ENCODE data around the gene PRR35.

Gene PRR35

DNA sequence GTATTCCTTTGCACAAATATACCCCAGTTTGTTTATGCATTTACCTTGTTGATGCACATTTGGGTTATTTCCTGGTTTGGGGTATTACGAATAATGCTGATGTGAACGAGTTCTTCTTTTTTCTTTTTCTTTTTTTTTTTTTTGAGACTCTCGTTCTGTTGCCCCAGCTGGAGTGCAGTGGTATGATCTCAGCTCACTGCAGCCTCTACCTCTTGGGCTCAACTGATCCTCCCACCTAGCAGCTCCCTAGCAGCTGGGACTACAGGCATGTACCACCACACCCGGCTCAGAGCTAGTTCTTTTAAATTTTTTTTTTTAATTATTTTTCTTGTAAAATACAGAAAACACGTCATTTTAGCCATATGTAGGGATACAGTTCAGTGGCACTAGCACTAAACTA lies 43.7 kb downstream of the PRR35 start:
- Histone ChIP-seq H3K4me3 (ENCODE audit: severe bottlenecking) (no peak overlapping the region), H3K27me3 (ENCODE audit: insufficient read depth, poor library complexity, severe bottlenecking) (no peaks in the 10 kb centered on the region), H3K36me3 (ENCODE audit: low read depth) (0 out of 2 replicates have a peak, but pooled peaks cover 3% of the 10 kb centered on the region), H3K27ac (ENCODE audit: poor library complexity, severe bottlenecking) (no peak overlapping the region), H3K4me1 (ENCODE audit: insufficient read depth, poor library complexity, severe bottlenecking) (no peaks in the 10 kb centered on the region), H3K9me3 (ENCODE audit: severe bottlenecking) (peaks cover 2% of the 10 kb centered on the region)
- no peak for TF ChIP-seq CTCF (IDR thresholded peaks at IDR 0.05; ENCODE audit: poor library complexity, severe bottlenecking)
- DNase-seq (ENCODE audit: low spot score) (no peak), ATAC-seq (ENCODE audit: low read depth) (no peak)

- Histone ChIP-seq H3K36me3 (ENCODE audit: low read depth) (no peaks in the 10 kb centered on the region), H3K9me3 (ENCODE audit: severe bottlenecking) (no peaks in the 10 kb centered on the region), H3K27ac (ENCODE audit: poor library complexity, severe bottlenecking) (no peak overlapping the region), H3K27me3 (ENCODE audit: insufficient read depth, poor library complexity, severe bottlenecking) (no peaks in the 10 kb centered on the region), H3K4me3 (ENCODE audit: severe bottlenecking) (no peak overlapping the region), H3K4me1 (ENCODE audit: insufficient read depth, poor library complexity, severe bottlenecking) (peaks cover 5% of the 10 kb centered on the region)
- DNase-seq (ENCODE audit: low spot score) (no peak), ATAC-seq (ENCODE audit: low read depth) (no peak)
- no peak for TF ChIP-seq CTCF (IDR thresholded peaks at IDR 0.05; ENCODE audit: poor library complexity, severe bottlenecking)
These were observed 46.6 kb downstream of the PRR35 start for GRCh38 chr16:606656-607307.

GRCh38 chr16:608019-608418 lies 47.8 kb downstream of the PRR35 start:
- ATAC-seq (ENCODE audit: low read depth) (no peak), DNase-seq (ENCODE audit: low spot score) (no peak)
- Histone ChIP-seq H3K27ac (ENCODE audit: poor library complexity, severe bottlenecking) (no peak overlapping the region), H3K4me3 (ENCODE audit: severe bottlenecking) (no peak overlapping the region), H3K36me3 (ENCODE audit: low read depth) (no peaks in the 10 kb centered on the region), H3K4me1 (ENCODE audit: insufficient read depth, poor library complexity, severe bottlenecking) (peaks cover 5% of the 10 kb centered on the region), H3K27me3 (ENCODE audit: insufficient read depth, poor library complexity, severe bottlenecking) (no peaks in the 10 kb centered on the region), H3K9me3 (ENCODE audit: severe bottlenecking) (no peaks in the 10 kb centered on the region)
- TF ChIP-seq CTCF (IDR thresholded peaks at IDR 0.05; ENCODE audit: poor library complexity, severe bottlenecking): no peak

DNA sequence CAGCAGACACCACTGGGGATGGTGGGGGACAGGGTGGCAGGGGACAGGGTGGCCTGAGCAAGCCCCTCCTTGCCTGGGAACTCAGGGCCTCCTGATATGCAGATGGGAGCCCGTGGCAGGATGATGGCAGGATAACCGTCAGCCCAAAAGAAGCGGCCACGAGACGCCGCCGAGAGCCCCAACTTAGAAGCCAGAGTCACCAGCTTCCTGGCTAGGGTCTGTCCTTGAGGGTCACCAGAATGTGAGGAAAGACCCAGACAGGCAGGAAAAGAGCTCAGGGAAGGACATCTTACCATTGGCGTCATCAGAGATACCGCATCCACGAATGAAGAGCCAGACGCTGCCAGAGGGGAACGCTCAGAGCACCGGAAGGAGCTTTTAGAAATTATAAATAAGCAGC lies 49.1 kb downstream of the PRR35 start:
- no peak overlapping the region for H3K27ac ChIP-seq (ENCODE audit: poor library complexity, severe bottlenecking)
- no peak overlapping the region for H3K4me3 ChIP-seq (ENCODE audit: severe bottlenecking)
- peaks cover 5% of the 10 kb centered on the region for H3K4me1 ChIP-seq (ENCODE audit: insufficient read depth, poor library complexity, severe bottlenecking)
- no peaks in the 10 kb centered on the region for H3K27me3 ChIP-seq (ENCODE audit: insufficient read depth, poor library complexity, severe bottlenecking)
- DNase-seq (ENCODE audit: low spot score) (no peak), ATAC-seq (ENCODE audit: low read depth) (no peak)
- TF ChIP-seq CTCF (IDR thresholded peaks at IDR 0.05; ENCODE audit: poor library complexity, severe bottlenecking): no peak
- H3K36me3 ChIP-seq (ENCODE audit: low read depth): no peaks in the 10 kb centered on the region
- H3K9me3 ChIP-seq (ENCODE audit: severe bottlenecking): no peaks in the 10 kb centered on the region

- ATAC-seq (ENCODE audit: low read depth): no peak
- no peak for TF ChIP-seq CTCF (IDR thresholded peaks at IDR 0.05; ENCODE audit: poor library complexity, severe bottlenecking)
- H3K27me3 ChIP-seq (ENCODE audit: insufficient read depth, poor library complexity, severe bottlenecking): no peaks in the 10 kb centered on the region
- peaks cover 5% of the 10 kb centered on the region for H3K4me1 ChIP-seq (ENCODE audit: insufficient read depth, poor library complexity, severe bottlenecking)
- H3K27ac ChIP-seq (ENCODE audit: poor library complexity, severe bottlenecking): no peak overlapping the region
- H3K36me3 ChIP-seq (ENCODE audit: low read depth): no peaks in the 10 kb centered on the region
- DNase-seq (ENCODE audit: low spot score): no peak
- no peak overlapping the region for H3K4me3 ChIP-seq (ENCODE audit: severe bottlenecking)
- no peaks in the 10 kb centered on the region for H3K9me3 ChIP-seq (ENCODE audit: severe bottlenecking)
These were observed 49.8 kb downstream of the PRR35 start for GRCh38 chr16:609984-610383.
